Neural cell (in vitro differentiated cells): ENCODE data around the gene DCANP1. TPM values are rescaled to one million over a fixed set of nuclear protein-coding genes. Genes with fewer than 3 reads are reported as not detected.

Source experiments
- H2AFZ ChIP-seq: fragments of 200-600, 300-800 bp; sonication (generic), shearing (Covaris generic); 2 replicates; pipeline ENCODE4 v1.6.0; 2014; ENCODE audit warnings: low read depth, mild to moderate bottlenecking, antibody characterized with exemption, low read length, moderate library complexity
- H3F3A ChIP-seq: fragments of 200-600 bp; shearing (Covaris generic); 2 replicates; pipeline ENCODE4 v1.6.1; 2016; ENCODE audit warnings: mild to moderate bottlenecking, moderate library complexity, mixed read lengths, antibody characterized with exemption, low read length; ENCODE audit not compliant: insufficient read depth, poor library complexity, severe bottlenecking
- H3K27ac ChIP-seq: fragments of 200-600, 300-800 bp; sonication (generic), shearing (Covaris generic); 2 replicates; pipeline ENCODE4 v1.5.1; 2014; ENCODE audit warnings: mild to moderate bottlenecking, low read length, moderate library complexity
- H3K27me3 ChIP-seq: fragments of 300-800, 200-600 bp; sonication (generic), shearing (Covaris generic); 2 replicates; pipeline ENCODE4 v1.6.0; 2014; ENCODE audit warnings: mild to moderate bottlenecking, low read depth, low read length, moderate library complexity; ENCODE audit not compliant: insufficient read depth
- H3K36me3 ChIP-seq: fragments of 300-800, 200-600 bp; sonication (generic), shearing (Covaris generic); 2 replicates; pipeline ENCODE4 v1.5.1; 2014; ENCODE audit warnings: mild to moderate bottlenecking, antibody characterized with exemption, low read length, moderate library complexity; ENCODE audit not compliant: insufficient read depth
- H3K4me2 ChIP-seq: fragments of 300-800, 200-600 bp; sonication (generic), shearing (Covaris generic); 2 replicates; pipeline ENCODE4 v1.6.0; 2014; ENCODE audit warnings: mild to moderate bottlenecking, low read length
- H3K4me3 ChIP-seq: fragments of 300-800, 200-600 bp; sonication (generic), shearing (Covaris generic); 2 replicates; pipeline ENCODE4 v1.5.1; 2014; ENCODE audit warnings: mild to moderate bottlenecking, low read length, moderate library complexity
- H3K79me2 ChIP-seq: fragments of 200-600 bp; shearing (Covaris generic); replicated peaks from 2 replicates; pipeline ENCODE4 v1.6.0; 2014; ENCODE audit warnings: mild to moderate bottlenecking, low read length, moderate library complexity; ENCODE audit not compliant: insufficient read depth
- H3K9ac ChIP-seq: fragments of 300-800, 200-600 bp; sonication (generic), shearing (Covaris generic); 2 replicates; pipeline ENCODE4 v1.6.1; 2016; ENCODE audit warnings: mild to moderate bottlenecking, low read length, mixed read lengths
- H3K9me2 ChIP-seq: fragments of 200-600 bp; shearing (Covaris generic); 2 replicates; pipeline ENCODE4 v1.6.1; 2016; ENCODE audit warnings: mild to moderate bottlenecking, low read length, mixed read lengths; ENCODE audit not compliant: insufficient read depth
- H3K9me3 ChIP-seq: fragments of 200-600, 300-800 bp; sonication (generic), shearing (Covaris generic); 2 replicates; pipeline ENCODE4 v1.6.1; 2016; ENCODE audit warnings: mild to moderate bottlenecking, mixed run types, low read length, moderate library complexity, mixed read lengths
- H4K20me1 ChIP-seq: fragments of 200-600 bp; shearing (Covaris generic); 2 replicates; pipeline ENCODE4 v1.6.1; 2016; ENCODE audit warnings: mild to moderate bottlenecking, mixed run types; ENCODE audit not compliant: insufficient read depth
- CTCF ChIP-seq: fragments of 450-650 bp; IDR thresholded peaks from 2 replicates; pipeline ENCODE4 v1.5.1; 2014; ENCODE audit warnings: antibody characterized with exemption, mild to moderate bottlenecking, moderate library complexity; ENCODE audit not compliant: poor library complexity, severe bottlenecking
- EP300 ChIP-seq: fragments of 450-650 bp; conservative IDR thresholded peaks from 2 replicates; pipeline ENCODE4 v1.6.1; 2014; ENCODE audit warnings: antibody characterized with exemption, mild to moderate bottlenecking, moderate library complexity; ENCODE audit not compliant: poor library complexity, severe bottlenecking
- EZH2 ChIP-seq: fragments of 200-600, 300-800 bp; shearing (Covaris generic), sonication (generic); IDR thresholded peaks from 2 replicates; pipeline ENCODE4 v1.6.1; 2014; ENCODE audit warnings: antibody characterized with exemption, low read length, borderline replicate concordance, mild to moderate bottlenecking; ENCODE audit not compliant: insufficient read depth, poor library complexity, severe bottlenecking
- MXI1 ChIP-seq: fragments of 450-650 bp; conservative IDR thresholded peaks from 2 replicates; pipeline ENCODE4 v1.6.1; 2014; ENCODE audit warnings: antibody characterized with exemption, mild to moderate bottlenecking; ENCODE audit not compliant: poor library complexity, severe bottlenecking
- POLR2AphosphoS5 ChIP-seq: IDR thresholded peaks from 2 replicates; pipeline ENCODE4 v1.6.1; 2012
- RAD21 ChIP-seq: fragments of 450-650 bp; conservative IDR thresholded peaks from 2 replicates; pipeline ENCODE4 v1.6.1; 2014; ENCODE audit warnings: antibody characterized with exemption, mild to moderate bottlenecking, moderate library complexity
- REST ChIP-seq: IDR thresholded peaks from 2 replicates; pipeline ENCODE4 v1.6.1; 2012; ENCODE audit warnings: borderline replicate concordance
- SMC3 ChIP-seq: fragments of 450-650 bp; conservative IDR thresholded peaks from 2 replicates; pipeline ENCODE4 v1.6.1; 2014; ENCODE audit warnings: antibody characterized with exemption, mild to moderate bottlenecking, moderate library complexity; ENCODE audit not compliant: poor library complexity
- TAF1 ChIP-seq: IDR thresholded peaks from 2 replicates; pipeline ENCODE4 v1.6.1; 2012; ENCODE audit warnings: low read depth
- polyA plus RNA-seq: library from polyadenylated mRNA; depleted of rRNA; stranded (reverse); fragments of >200 nt; gene quantifications from 2 replicates; pipeline ENCODE4 v1.2.3, GENCODE V29; 2014

DCANP1 gene
- polyA plus RNA-seq, 1 donor from 2014 or later, result not detected

GRCh38 chr5:135460246-135461033, 13.3 kb upstream of the DCANP1 start:
- Histone ChIP-seq H3K9me2 (no peaks in the 10 kb centered on the region), H4K20me1 (no peaks in the 10 kb centered on the region), H3K4me2 (no peak overlapping the region), H2AFZ (no peak overlapping the region), H3K36me3 (no peaks in the 10 kb centered on the region), H3K9me3 (no peaks in the 10 kb centered on the region), H3K9ac (no peak overlapping the region), H3K27me3 (peaks cover 32% of the 10 kb centered on the region), H3K79me2 (no peaks in the 10 kb centered on the region), H3F3A (no peaks in the 10 kb centered on the region), H3K27ac (no peak overlapping the region), H3K4me3 (no peak overlapping the region)
- TF ChIP-seq MXI1 (no peak), CTCF (no peak), EZH2 (no peak), SMC3 (no peak), RAD21 (no peak), EP300 (no peak), POLR2AphosphoS5 (no peak), TAF1 (no peak), REST (no peak)

DNA sequence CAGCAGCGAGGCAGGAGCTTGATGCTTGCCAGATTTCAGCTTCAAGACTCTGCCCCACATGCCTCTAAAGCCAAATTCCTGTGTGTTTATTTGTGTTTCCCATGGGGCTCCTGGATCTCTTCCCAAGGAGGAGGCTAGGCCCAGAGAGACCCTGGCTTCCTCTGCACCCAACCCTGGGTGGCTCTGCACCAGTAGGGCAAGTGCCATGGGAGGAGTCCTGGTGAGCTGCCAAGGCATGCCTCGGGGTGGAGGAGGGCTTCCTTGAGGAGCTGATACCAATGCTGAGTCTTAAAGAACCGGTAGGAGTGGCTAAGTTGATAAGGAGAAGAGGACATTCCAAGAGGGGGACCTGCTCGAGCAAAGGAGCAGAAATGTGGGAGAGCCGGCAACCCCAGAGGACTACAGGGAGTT, 11.8 kb upstream of the DCANP1 start:
- no peaks in the 10 kb centered on the region for H3K9me3 ChIP-seq
- H3K4me2 ChIP-seq, result no peak overlapping the region
- TF ChIP-seq CTCF (no peak), RAD21 (no peak), SMC3 (no peak)
- no peak overlapping the region for H3K4me3 ChIP-seq
- H3K9ac ChIP-seq, result no peak overlapping the region
- H3K9me2 ChIP-seq, result no peaks in the 10 kb centered on the region
- no peaks in the 10 kb centered on the region for H3K79me2 ChIP-seq
- no peaks in the 10 kb centered on the region for H3K36me3 ChIP-seq
- no peak overlapping the region for H2AFZ ChIP-seq
- no peak overlapping the region for H3K27ac ChIP-seq
- peaks cover 17% of the 10 kb centered on the region for H3K27me3 ChIP-seq
- H3F3A ChIP-seq, result no peaks in the 10 kb centered on the region
- H4K20me1 ChIP-seq, result no peaks in the 10 kb centered on the region
